SU-DHL-6 (cell line): ENCODE data around the gene SLC24A1.

Experiments used
- H2AFZ ChIP-seq: fragments of 200-600 bp; sonication (generic); 2 replicates; pipeline ENCODE4 v1.6.1; 2014; ENCODE audit warnings: low read depth, mild to moderate bottlenecking, moderate library complexity, mixed read lengths, antibody characterized with exemption, low read length; ENCODE audit not compliant: severe bottlenecking
- H3F3A ChIP-seq: fragments of 200-600 bp; shearing (Covaris generic); 2 replicates; pipeline ENCODE4 v1.6.0; 2016; ENCODE audit warnings: antibody characterized with exemption, mild to moderate bottlenecking; ENCODE audit not compliant: insufficient read depth
- H3K27ac ChIP-seq: fragments of 200-600 bp; sonication (generic); 2 replicates; pipeline ENCODE4 v1.5.1; 2016; ENCODE audit warnings: low read depth, mild to moderate bottlenecking, low read length, moderate library complexity, mixed read lengths
- H3K27me3 ChIP-seq: fragments of 200-600 bp; sonication (generic), shearing (Covaris generic); 2 replicates; pipeline ENCODE4 v1.6.0; 2014; ENCODE audit warnings: mild to moderate bottlenecking, low read length
- H3K36me3 ChIP-seq: fragments of 200-600 bp; sonication (generic); 2 replicates; pipeline ENCODE4 v1.6.1; 2014; ENCODE audit warnings: mild to moderate bottlenecking, low read length, mixed read lengths
- H3K4me2 ChIP-seq: fragments of 300-600, 200-600 bp; shearing (Covaris generic), sonication (generic); 2 replicates; pipeline ENCODE4 v1.6.0; 2014; ENCODE audit warnings: low read length, low read depth, mild to moderate bottlenecking; ENCODE audit not compliant: poor library complexity, severe bottlenecking
- H3K4me3 ChIP-seq: fragments of 200-600 bp; sonication (generic); 2 replicates; pipeline ENCODE4 v1.5.1; 2014; ENCODE audit warnings: antibody characterized with exemption, low read length, mild to moderate bottlenecking, mixed read lengths; ENCODE audit not compliant: insufficient read depth, poor library complexity, severe bottlenecking
- H3K79me2 ChIP-seq: fragments of 200-600 bp; sonication (generic); 2 replicates; pipeline ENCODE4 v1.6.1; 2014; ENCODE audit warnings: mild to moderate bottlenecking, low read length, moderate library complexity; ENCODE audit not compliant: insufficient read depth
- H3K9ac ChIP-seq: fragments of 200-600 bp; sonication (generic); 2 replicates; pipeline ENCODE4 v1.7.0; 2014; ENCODE audit warnings: mild to moderate bottlenecking, low read length
- H3K9me2 ChIP-seq: fragments of 200-600 bp; sonication (generic); replicated peaks from 2 replicates; pipeline ENCODE4 v1.6.1; 2014; ENCODE audit warnings: low read length; ENCODE audit not compliant: insufficient read depth
- H3K9me3 ChIP-seq: fragments of 200-600 bp; sonication (generic); 2 replicates; pipeline ENCODE4 v1.6.1; 2014; ENCODE audit warnings: low read length, mixed read lengths; ENCODE audit not compliant: insufficient read depth
- H4K20me1 ChIP-seq: fragments of 200-600 bp; sonication (generic); 2 replicates; pipeline ENCODE4 v1.6.1; 2014; ENCODE audit warnings: low read depth, mild to moderate bottlenecking, antibody characterized with exemption, low read length, moderate library complexity, mixed read lengths
- CTCF ChIP-seq: fragments of 200-600 bp; sonication (generic); IDR thresholded peaks from one replicate; pipeline ENCODE4 v1.5.1; 2017; ENCODE audit warnings: antibody characterized with exemption, mild to moderate bottlenecking, low read length, moderate library complexity; ENCODE audit not compliant: insufficient read depth, poor library complexity, severe bottlenecking
- EZH2phosphoT487 ChIP-seq: fragments of 200-600 bp; sonication (generic), shearing (Covaris generic); conservative IDR thresholded peaks from 2 replicates; pipeline ENCODE4 v1.6.1; 2018; ENCODE audit warnings: mild to moderate bottlenecking, antibody characterized with exemption, low read length, moderate library complexity, mixed read lengths

The SLC24A1 gene

GRCh38 chr15:65618560-65619109 is 3.1 kb upstream of the SLC24A1 start:
- Histone ChIP-seq H3K9me3 (no peaks in the 10 kb centered on the region), H3K27ac (no peak overlapping the region), H3K36me3 (no peaks in the 10 kb centered on the region), H3K79me2 (no peaks in the 10 kb centered on the region), H2AFZ (no peak overlapping the region), H3K9me2 (no peaks in the 10 kb centered on the region), H4K20me1 (no peaks in the 10 kb centered on the region), H3K27me3 (no peaks in the 10 kb centered on the region), H3K4me3 (no peak overlapping the region), H3F3A (no peaks in the 10 kb centered on the region), H3K4me2 (no peak overlapping the region), H3K9ac (no peak overlapping the region)
- TF ChIP-seq EZH2phosphoT487 = no peak
- no peak for TF ChIP-seq CTCF

GRCh38 chr15:65619626-65620290 is 2.0 kb upstream of the SLC24A1 start:
- no peak overlapping the region for H3K9ac ChIP-seq
- H3K36me3 ChIP-seq = no peaks in the 10 kb centered on the region
- no peak overlapping the region for H3K27ac ChIP-seq
- H3K27me3 ChIP-seq = no peaks in the 10 kb centered on the region
- no peaks in the 10 kb centered on the region for H3K9me2 ChIP-seq
- TF ChIP-seq CTCF (no peak), EZH2phosphoT487 (no peak)
- no peak overlapping the region for H3K4me2 ChIP-seq
- no peaks in the 10 kb centered on the region for H3F3A ChIP-seq
- no peaks in the 10 kb centered on the region for H4K20me1 ChIP-seq
- no peaks in the 10 kb centered on the region for H3K79me2 ChIP-seq
- H3K9me3 ChIP-seq = no peaks in the 10 kb centered on the region
- no peak overlapping the region for H2AFZ ChIP-seq
- no peak overlapping the region for H3K4me3 ChIP-seq

- H3K27ac ChIP-seq = no peak overlapping the region
- H4K20me1 ChIP-seq = no peaks in the 10 kb centered on the region
- no peak overlapping the region for H3K4me2 ChIP-seq
- no peaks in the 10 kb centered on the region for H3K27me3 ChIP-seq
- H3K79me2 ChIP-seq = no peaks in the 10 kb centered on the region
- no peak overlapping the region for H3K9ac ChIP-seq
- no peaks in the 10 kb centered on the region for H3K36me3 ChIP-seq
- no peak overlapping the region for H3K4me3 ChIP-seq
- no peaks in the 10 kb centered on the region for H3K9me2 ChIP-seq
- no peak overlapping the region for H2AFZ ChIP-seq
- no peaks in the 10 kb centered on the region for H3F3A ChIP-seq
- peak; percentile 9 for TF ChIP-seq CTCF
- no peak for TF ChIP-seq EZH2phosphoT487
- H3K9me3 ChIP-seq = no peaks in the 10 kb centered on the region
Measured at GRCh38 chr15:65620833-65621232, 905 bp upstream of the SLC24A1 start.
